Measurements from ENCODE around the gene SLC35F2.
"Not testable (repeated sequence)": the region's sequence is repeated elsewhere in the genome, so short reads cannot be mapped to it uniquely, and the experiment has no call there.

The SLC35F2 gene

GRCh38 chr11:107840129-107840484, 18.5 kb downstream of the SLC35F2 start:
- DNase-seq (ENCODE audit: low spot score) = no peak

- no peak for DNase-seq (ENCODE audit: low spot score)
These were observed 21.7 kb downstream of the SLC35F2 start for GRCh38 chr11:107836851-107837250.

- DNase-seq (ENCODE audit: low spot score) = no peak
These were observed 23.6 kb downstream of the SLC35F2 start for GRCh38 chr11:107834995-107835394.

GRCh38 chr11:107833926-107834325, 24.7 kb downstream of the SLC35F2 start:
- not testable (repeated sequence) for DNase-seq (ENCODE audit: low spot score)

GRCh38 chr11:107830915-107831540, 27.6 kb downstream of the SLC35F2 start:
- no peak for DNase-seq (ENCODE audit: low spot score)

- DNase-seq (ENCODE audit: low spot score) = no peak
These were observed 31.5 kb downstream of the SLC35F2 start for GRCh38 chr11:107827041-107827440.

GRCh38 chr11:107825875-107826274, 32.7 kb downstream of the SLC35F2 start:
- DNase-seq (ENCODE audit: low spot score) = no peak

GRCh38 chr11:107824668-107825369, 33.8 kb downstream of the SLC35F2 start:
- DNase-seq (ENCODE audit: low spot score) = no peak

GRCh38 chr11:107821199-107821927, 37.2 kb downstream of the SLC35F2 start:
- DNase-seq (ENCODE audit: low spot score) = no peak

- DNase-seq (ENCODE audit: low spot score) = no peak
These were observed 39.1 kb downstream of the SLC35F2 start for GRCh38 chr11:107819361-107820014.

- no peak for DNase-seq (ENCODE audit: low spot score)
These were observed 40.1 kb downstream of the SLC35F2 start for GRCh38 chr11:107818491-107818890.

GRCh38 chr11:107816028-107816427, 42.6 kb downstream of the SLC35F2 start:
- no peak for DNase-seq (ENCODE audit: low spot score)

- no peak for DNase-seq (ENCODE audit: low spot score)
These were observed 47.7 kb downstream of the SLC35F2 start for GRCh38 chr11:107810875-107811274.

GRCh38 chr11:107808521-107808920, 50.1 kb downstream of the SLC35F2 start:
- DNase-seq (ENCODE audit: low spot score) = no peak

- no peak for DNase-seq (ENCODE audit: low spot score)
These were observed 53.6 kb downstream of the SLC35F2 start for GRCh38 chr11:107804971-107805370.

- DNase-seq (ENCODE audit: low spot score) = no peak
These were observed 54.4 kb downstream of the SLC35F2 start for GRCh38 chr11:107804211-107804610.

GRCh38 chr11:107801641-107802040, 56.9 kb downstream of the SLC35F2 start:
- no peak for DNase-seq (ENCODE audit: low spot score)

GRCh38 chr11:107799218-107799859, 59.2 kb downstream of the SLC35F2 start:
- DNase-seq (ENCODE audit: low spot score) = peak; percentile 42

- DNase-seq (ENCODE audit: low spot score) = no peak
These were observed 66.5 kb downstream of the SLC35F2 start for GRCh38 chr11:107792049-107792443.

- DNase-seq (ENCODE audit: low spot score) = no peak
These were observed 67.1 kb downstream of the SLC35F2 start for GRCh38 chr11:107791343-107792048.

GRCh38 chr11:107789767-107790166, 68.8 kb downstream of the SLC35F2 start:
- DNase-seq (ENCODE audit: low spot score) = no peak

GRCh38 chr11:107787733-107788132, 70.9 kb downstream of the SLC35F2 start:
- no peak for DNase-seq (ENCODE audit: low spot score)
